ENCODE results near the gene IMPA2. TPM values are rescaled to one million over a fixed set of nuclear protein-coding genes. Genes with fewer than 3 reads are reported as not detected.

IMPA2 gene
- total and polyA plus RNA-seq, 11 donors = 18.1 to 73.0 (median 40.8) TPM

DNA sequence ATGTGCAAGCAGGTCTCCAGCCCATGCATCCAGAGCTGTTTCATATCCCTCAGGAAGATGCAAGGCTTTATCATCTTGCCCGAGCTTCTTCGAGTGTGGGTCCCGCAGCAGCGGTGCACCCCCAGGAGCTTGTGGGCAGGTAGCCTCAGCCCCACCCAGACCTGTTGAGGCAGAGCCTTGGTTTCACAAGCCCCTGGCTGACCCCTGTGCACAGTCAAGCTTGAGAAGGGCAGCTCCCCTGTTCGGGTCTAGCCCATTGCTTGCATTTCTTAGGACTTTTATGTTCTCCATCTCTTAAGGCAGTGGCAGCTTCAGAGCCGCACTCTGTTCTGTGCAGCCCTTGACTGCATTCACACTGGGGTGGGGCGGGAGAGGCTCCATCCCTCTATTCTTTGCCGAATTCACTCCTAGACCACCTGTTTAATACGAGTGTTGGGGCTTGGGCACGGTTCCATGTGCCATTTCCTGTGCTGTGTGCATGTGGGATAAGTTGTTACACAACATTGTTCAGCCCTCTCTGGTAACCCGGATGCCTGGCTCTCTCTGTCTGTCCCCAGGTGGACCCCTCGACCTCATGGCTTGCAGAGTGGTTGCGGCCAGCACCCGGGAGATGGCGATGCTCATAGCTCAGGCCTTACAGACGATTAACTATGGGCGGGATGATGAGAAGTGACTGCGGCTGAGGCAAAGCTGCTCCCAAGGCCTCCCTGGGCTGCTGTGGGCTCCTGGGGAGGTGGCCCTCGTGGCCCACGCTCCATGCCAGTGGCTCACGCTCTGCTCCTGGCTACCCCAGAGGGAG lies 48.7 kb downstream of the IMPA2 start:
- Histone ChIP-seq H3K27me3 (no peaks in the 10 kb centered on the region), H3K4me1 (peaks cover 0 to 18% (median 3%) of the 10 kb centered on the region in 12 donors), H3K4me3 (no peak overlapping the region), H3K36me3 (peaks cover 0 to 32% (median 18%) of the 10 kb centered on the region in 9 donors), H3K27ac (no peak overlapping the region), H3K9me3 (no peaks in the 10 kb centered on the region)
- intact Hi-C loops (cut with DNase I) = loop anchor here in 3 of 10 donors (2.0 to 10.0 kb wide), 2 partner anchors 49 to 375 kb away; partner anchors contain the start of gene IMPA2 (in 1 of the 3)
- WGBS, 4 donors = 87 to 91% (median 90%) methylated on average over 20 to 21 of the region's 21 CpGs
- TF ChIP-seq CTCF (IDR thresholded peaks at IDR 0.05) = no peak
- no peak for TF ChIP-seq POLR2A (IDR thresholded peaks at IDR 0.05)
- peak in 1 of 5 donors; percentile 14 for DNase-seq
- no peak for ATAC-seq

- H3K27ac ChIP-seq = peak overlapping the region in 2 of 12 donors; percentile 53 to 71
- TF ChIP-seq POLR2A (IDR thresholded peaks at IDR 0.05) (no peak), CTCF (IDR thresholded peaks at IDR 0.05) (no peak)
- H3K27me3 ChIP-seq = no peaks in the 10 kb centered on the region
- DNase-seq = no peak
- peaks cover 0 to 32% (median 18%) of the 10 kb centered on the region in 9 donors for H3K36me3 ChIP-seq
- 91 to 97% (median 96%) methylated on average over 9 to 10 of the region's 10 CpGs for WGBS, 4 donors
- no peaks in the 10 kb centered on the region for H3K9me3 ChIP-seq
- intact Hi-C loops (cut with DNase I) = loop anchor here in 3 of 10 donors (2.0 to 10.0 kb wide), 2 partner anchors 50 to 376 kb away; partner anchors contain the start of gene IMPA2 (in 1 of the 3)
- H3K4me3 ChIP-seq = no peak overlapping the region
- no peak for ATAC-seq
- peaks cover 0 to 18% (median 3%) of the 10 kb centered on the region in 12 donors for H3K4me1 ChIP-seq
Measured at GRCh38 chr18:12030670-12031069, 49.4 kb downstream of the IMPA2 start.

DNA sequence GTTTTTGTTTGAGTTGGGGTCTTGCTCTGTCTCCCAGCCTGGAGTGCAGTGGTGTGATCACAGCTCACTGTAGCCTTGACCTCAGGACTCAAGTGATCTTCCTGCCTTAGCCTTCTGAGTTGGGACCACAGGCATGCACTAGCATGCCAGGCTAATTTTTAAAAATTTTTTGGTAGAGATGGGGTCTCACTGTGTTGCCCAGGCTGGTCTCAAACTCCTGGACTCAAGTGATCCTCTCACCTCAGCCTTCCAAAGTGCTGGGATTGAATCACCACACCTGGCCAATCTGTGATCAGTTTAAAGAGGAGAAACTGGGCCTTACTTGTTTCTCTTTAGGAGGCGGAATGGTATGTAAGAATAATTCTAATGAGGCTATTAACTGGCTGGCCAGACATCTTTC lies 49.9 kb downstream of the IMPA2 start:
- H3K36me3 ChIP-seq = peaks cover 0 to 32% (median 18%) of the 10 kb centered on the region in 9 donors
- H3K4me3 ChIP-seq = no peak overlapping the region
- H3K4me1 ChIP-seq = peaks cover 0 to 18% (median 3%) of the 10 kb centered on the region in 12 donors
- H3K9me3 ChIP-seq = no peaks in the 10 kb centered on the region
- TF ChIP-seq CTCF (IDR thresholded peaks at IDR 0.05) = no peak
- no peak for TF ChIP-seq POLR2A (IDR thresholded peaks at IDR 0.05)
- no peaks in the 10 kb centered on the region for H3K27me3 ChIP-seq
- no peak for DNase-seq
- ATAC-seq = no peak
- intact Hi-C loops (cut with DNase I) = loop anchor here in 3 of 10 donors (2.0 to 10.0 kb wide), 2 partner anchors 50 to 376 kb away; partner anchors contain the start of gene IMPA2 (in 1 of the 3)
- 85 to 100% (median 97%) methylated on average over 1 of the region's 1 CpG for WGBS, 4 donors
- peak overlapping the region in 9 of 12 donors; percentile 0 to 71 (median 51) for H3K27ac ChIP-seq

DNA sequence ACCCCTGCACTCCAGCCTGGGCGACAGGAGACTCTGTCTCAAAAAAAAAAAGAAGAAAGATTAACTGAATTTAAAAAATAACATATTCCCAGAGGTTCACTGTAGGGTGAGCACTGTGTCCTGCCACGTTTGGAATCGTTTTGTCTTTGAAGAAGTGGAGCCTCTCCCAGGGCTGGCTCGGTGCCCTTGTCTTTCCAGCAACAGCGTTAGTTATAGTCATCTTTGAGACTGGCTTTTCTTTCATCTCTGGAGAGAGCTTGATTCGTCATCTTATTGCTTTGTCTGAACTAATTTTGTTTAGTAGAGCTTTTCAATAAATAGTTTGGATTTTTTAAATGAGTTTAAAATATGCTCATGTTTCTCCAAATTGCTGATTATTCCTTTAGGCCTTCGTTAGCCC lies 50.5 kb downstream of the IMPA2 start:
- Histone ChIP-seq H3K9me3 (no peaks in the 10 kb centered on the region), H3K27ac (peak overlapping the region in 9 of 12 donors; percentile 0 to 71 (median 51)), H3K36me3 (peaks cover 0 to 32% (median 18%) of the 10 kb centered on the region in 9 donors), H3K27me3 (no peaks in the 10 kb centered on the region), H3K4me3 (no peak overlapping the region), H3K4me1 (peaks cover 0 to 16% (median 2%) of the 10 kb centered on the region in 12 donors)
- 61 to 70% (median 64%) methylated on average over 7 of the region's 7 CpGs for WGBS, 4 donors
- TF ChIP-seq POLR2A (IDR thresholded peaks at IDR 0.05) = no peak
- no peak for TF ChIP-seq CTCF (IDR thresholded peaks at IDR 0.05)
- ATAC-seq = peak in 1 of 4 donors; percentile 41
- DNase-seq = peak in 4 of 5 donors; percentile 39 to 76 (median 56)
- intact Hi-C loops (cut with DNase I) = loop anchor here in 3 of 10 donors (2.0 to 10.0 kb wide), 2 partner anchors 51 to 377 kb away; partner anchors contain the start of gene IMPA2 (in 1 of the 3)
